Activated CD4-positive, alpha-beta T cell treated with anti-CD3 and anti-CD28 coated beads, Interleukin-2, Interleukin-4, amounts not matched to agents 100 ng/mL and 50 ng/mL, durations not matched to agents 16 hours and 8 hours (primary cell): ENCODE results near the gene PTGIS.
A peak's percentile ranks its signal among the peaks of the same experiment; 100 is the strongest.

Experiments used
- DNase-seq: peaks from one replicate; pipeline ENCODE4 v3.0.0-alpha.2; 2020; ENCODE audit warnings: low spot score

Gene PTGIS

DNA sequence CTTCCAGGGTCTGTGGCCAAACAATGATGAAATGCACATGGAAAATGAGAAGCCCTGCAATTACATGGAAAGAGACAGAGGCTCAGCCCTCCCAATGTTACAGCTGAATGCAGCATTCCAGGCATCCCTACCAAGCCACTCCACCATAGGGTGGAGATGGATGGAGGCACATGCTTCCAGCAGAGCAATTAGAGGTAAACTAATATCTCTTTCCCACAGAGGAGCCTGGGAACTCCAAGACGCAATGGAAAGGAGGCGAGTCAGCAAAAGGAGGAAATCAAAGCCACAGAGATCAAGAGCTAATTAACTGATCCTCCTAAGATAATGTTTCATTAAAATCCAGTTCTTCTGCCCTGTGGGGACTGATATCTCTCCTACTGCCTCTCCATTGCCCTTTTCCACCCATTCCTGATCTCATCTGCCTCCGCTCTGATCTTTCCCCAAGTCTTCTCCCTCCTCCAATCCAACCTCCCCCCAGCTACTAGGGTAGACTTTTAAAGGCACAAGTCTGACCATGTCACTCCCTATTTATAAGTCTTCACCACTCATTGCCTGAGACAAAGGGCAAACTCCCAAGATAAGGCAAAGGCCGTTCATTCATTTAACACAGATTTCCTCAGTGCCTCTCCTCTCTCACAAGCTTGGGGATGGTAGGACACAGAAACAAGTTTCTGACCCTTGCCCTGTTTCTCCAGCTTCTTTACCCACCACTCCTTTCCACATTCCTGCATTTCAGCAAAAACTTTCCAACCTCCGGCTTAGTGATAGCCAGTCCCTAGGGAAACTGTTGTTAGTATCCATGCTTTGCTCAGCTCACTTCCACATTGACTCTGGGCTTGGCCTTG is 71.2 kb downstream of the PTGIS start:
- no peak for DNase-seq

DNA sequence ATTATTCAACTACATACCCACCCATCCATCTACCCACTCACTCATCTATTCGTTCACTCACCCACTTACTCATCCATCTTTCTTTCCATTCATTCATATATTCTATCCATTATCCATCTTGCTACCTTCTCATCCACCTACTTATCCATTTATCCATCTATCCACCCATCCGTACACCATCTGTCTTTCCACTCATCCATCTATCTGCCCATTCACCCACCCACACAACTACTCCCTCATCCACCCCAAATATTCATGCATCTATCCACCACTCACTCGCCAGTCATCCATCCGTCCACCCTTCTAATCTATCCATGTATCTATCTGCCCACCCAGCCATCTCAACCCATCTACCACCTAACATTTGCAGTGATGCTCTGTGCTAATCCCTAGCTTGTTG is 71.9 kb downstream of the PTGIS start:
- no peak for DNase-seq

DNA sequence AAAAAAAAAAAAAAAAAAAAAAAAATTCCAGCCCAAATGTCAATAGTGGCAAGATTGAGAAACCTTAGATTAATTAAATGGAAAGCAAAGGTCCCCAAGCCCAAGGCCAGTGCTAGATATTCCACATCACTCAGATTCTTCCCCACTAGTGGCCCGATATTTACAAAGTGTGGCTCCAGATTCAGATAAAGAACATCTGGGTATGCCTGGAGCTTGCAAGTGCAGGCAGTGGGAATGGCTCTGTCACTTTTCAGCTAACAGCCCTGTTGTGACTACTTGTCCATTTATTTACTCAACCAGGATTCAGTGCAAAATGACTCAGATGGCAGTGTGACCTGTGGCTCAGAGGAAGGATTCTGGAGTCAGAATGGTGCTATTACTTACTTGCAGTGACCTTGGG is 77.2 kb downstream of the PTGIS start:
- no peak for DNase-seq

DNA sequence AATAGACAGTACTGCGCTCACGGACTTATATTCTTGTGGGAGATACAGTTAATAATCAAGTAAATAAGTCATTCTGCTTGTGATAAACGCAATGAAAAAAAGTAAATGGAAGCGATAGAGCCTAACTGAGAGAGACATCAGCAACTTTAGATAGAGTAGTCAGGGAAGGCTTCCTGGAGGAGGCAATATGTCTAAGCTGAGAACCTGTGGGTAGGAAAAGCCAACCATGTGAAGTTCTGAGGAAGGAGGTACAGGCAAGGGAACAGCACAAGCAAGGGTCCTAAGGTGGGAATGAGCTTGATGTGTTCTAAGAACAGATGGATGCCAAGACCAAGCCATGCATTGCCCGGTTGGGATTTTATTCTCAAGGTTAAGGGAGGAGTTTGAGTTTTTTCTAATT is 78.2 kb downstream of the PTGIS start:
- DNase-seq = no peak

DNA sequence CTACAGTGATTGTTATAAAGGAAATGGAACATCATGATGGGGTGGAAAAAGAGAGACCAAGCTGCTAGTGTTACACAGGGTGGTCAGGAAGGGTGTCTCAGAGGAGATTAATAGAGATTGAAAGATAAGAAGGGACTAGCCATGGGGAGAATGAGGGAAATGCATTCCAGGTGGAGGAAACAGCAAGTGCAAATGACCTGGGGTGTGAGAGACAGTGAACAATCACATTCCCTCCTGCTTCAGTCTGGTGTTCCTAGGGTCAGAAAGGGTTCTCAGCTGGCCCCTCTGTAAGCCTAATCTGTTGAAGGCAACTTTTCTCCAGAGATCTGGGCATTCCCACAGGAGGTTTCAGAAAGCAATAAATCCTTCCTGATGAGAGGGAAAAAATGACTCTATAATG is 81.9 kb downstream of the PTGIS start:
- DNase-seq = no peak

DNA sequence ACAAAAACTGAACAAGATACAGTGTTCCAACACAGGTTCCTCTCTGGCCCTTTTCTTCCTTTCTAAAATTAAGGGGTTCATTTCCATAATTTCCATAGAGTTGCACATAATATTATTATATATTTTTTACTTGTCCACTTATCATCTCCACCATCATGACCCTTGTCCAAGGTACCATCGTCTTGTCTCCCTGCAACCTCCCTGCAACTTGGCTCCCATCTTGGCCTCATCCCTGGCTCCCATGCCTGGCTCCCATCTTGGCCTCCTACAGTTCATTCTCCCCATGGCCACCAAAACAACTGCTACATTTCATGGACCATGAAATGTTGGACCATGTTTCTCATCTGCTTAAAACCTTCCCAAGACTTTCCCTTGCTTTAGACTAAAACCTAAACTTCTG is 82.4 kb downstream of the PTGIS start:
- DNase-seq = no peak

DNA sequence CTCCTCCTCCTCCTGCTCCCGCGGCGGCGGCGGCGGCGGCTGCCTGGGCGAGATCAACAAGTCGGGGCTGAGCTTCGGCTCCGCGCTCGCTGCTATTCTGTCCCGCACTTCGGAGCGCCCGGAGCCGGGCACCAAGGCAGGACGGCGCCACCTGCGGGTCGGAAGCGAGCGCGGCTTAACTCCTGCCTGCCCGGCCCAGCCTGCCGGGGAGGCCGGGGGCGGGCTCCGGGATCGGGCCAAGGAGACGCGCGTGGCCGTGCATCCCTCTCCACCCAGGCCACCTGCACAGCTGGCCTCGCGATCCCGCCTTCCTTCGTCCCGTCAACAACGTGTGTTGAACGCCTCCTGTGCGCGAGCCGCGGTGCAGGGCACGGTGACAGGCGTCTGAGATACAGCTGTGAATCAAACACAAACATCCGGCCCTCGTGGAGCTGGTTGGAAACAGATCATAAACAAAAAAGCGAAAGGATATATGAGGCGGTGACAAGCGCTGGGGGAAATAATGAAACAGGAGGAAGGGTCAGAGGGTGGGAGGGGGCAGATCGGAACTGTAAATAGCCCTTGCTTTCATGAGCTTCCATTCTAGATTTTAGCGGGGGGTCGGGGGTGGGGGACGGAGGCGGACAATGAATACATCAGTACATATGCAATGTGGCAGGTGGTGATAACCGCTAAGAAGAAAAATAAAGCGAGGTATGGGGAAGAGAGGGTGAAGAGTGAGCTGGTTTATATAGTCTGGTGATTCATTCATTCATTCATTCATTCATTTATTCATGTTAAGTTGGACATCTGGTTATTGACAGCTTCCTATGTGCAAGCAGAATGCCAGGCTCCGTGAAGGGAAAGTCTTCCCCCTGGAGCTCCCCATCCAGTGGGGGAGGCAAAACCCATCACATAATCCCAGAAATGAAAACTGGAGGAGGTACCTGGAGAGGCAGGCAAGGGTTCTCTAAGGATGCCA is 83.5 kb downstream of the PTGIS start:
- DNase-seq = peak; percentile 72

DNA sequence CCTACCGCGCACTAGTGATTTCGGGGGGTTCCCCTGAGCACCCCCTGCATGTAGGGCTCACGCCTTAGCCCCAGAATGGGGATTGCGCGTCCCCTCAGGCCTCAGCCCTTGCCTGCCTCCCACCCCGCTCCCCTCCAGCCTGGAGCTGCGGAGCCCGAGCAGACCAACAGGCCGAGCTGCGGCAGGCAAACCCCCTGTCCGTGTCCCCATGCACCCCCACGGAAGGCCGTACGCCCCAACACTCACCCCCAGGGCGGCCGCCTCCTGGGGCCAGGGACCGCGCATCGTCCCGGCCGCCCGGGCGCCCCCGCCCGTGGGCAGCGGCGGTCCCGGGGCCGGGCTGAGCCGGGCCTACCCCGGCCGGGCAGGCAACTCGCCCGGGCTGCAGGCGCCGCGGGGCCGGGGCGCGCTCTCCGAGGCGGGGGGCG is 84.2 kb downstream of the PTGIS start:
- no peak for DNase-seq

DNA sequence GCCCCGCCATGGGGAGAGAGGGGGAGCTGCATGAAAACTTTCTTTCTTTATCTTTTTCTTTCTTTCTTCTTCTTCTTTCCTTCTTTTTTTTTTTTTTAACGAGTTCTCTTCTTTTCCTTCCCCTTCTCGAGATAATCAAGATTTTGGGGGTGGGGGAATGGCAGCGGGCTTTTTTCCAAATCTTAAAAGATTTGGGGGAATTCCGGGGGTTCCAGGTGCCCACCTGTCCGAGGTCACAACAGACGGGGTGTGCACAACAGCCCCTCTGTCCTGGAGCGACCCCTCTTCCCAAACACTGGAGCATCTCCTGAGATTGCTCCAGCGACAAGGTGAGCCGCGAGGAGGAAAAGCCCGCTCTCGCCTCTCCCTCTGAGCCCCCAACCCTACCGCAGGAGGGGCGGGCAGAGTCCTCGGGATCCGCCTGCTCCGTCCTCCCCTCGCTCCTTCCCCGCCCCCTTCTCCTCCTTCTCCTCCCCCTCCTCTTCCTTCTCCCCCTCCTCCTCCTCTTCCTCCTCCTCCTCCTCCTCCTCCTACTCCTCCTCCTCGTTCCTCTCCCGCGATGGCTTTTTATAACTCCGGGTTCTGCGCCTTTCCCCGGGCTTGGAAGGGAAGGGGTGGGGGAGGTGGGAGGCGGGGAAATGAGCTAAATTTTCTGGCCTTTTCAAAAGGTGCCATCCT is 84.8 kb downstream of the PTGIS start:
- DNase-seq = no peak

DNA sequence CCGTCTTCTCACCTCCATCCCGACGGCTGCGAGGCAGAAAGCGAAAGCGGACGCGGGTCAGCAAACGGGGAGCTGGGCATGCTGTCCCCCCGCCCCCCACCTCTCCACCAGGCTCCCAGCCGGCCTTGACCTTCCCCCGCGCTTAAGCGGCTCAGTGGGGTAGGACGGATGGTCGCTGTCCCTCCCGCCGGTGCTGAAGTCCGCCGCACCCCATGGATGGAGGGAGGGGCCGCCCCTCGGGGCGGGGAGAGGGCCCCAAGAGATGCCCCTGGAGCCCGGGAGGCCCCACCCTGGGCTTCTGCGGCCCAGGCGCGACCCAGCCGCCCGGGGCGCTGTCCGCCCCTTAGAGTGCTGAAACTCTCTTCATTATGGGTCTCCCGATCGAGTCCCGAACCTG is 85.3 kb downstream of the PTGIS start, which contains the start of gene KCNB1:
Gene KCNB1, minus strand, starts transcription at position 48 of the 397 bp plus-strand sequence. CDS start 188 bp downstream, outside the sequence.
- DNase-seq = peak; percentile 15

DNA sequence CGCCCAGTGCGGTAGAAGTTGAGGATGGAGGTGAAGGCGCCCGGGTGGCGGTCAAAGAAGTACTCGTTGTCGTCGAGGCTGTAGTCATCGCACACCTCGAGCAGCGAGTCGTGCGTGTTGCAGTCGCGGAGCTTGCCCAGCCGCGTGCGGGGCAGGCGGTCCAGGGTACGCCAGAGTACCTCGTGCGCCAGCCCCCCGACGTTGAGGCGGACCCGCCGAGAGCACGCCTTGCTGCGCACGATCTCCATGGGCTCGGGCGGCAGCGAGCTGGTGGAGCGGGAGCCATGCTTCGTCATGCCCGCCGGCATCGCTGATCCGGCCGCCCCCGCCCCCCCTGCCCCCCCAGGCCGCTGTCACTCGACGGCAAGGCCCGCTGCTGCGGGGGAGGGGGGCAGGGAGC is 85.8 kb downstream of the PTGIS start:
- DNase-seq = no peak

DNA sequence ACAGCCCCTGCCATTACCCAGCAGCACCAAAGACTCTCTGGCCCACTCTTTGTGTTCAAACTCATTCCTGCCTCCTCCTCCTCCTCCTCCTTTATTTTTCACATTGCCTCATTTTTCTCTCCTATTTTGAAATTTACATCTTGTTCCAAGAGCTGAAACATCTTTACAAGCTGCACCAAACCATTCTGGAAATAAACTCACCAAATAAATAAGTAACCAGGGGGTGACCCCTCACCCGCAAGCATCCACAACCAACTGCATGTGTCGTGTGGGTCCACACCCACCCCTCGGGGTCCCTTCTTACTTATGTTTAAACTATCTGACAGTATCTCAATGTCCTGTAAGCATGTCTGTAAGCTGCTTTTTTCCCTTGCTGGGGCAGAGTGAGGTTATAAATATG is 86.8 kb downstream of the PTGIS start:
- no peak for DNase-seq

DNA sequence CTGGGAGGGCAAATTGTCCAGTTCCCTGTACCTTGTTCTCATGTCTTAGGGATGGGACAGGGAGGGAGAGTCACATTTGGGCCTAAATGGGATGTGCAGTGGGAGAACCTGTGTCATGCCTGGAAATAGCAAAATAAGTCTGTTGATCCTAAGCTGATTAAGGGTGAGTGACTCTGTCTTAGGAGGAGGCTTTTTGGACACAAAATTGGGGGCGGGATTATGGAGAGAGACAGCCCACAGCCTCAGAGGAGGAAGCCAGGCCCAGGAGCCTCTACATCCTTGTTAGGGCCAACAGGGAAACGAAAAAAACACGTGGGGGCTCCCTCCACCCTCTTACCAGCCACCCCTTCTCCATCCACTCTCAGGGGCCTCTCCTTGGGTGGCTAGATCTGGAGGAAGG is 87.7 kb downstream of the PTGIS start:
- DNase-seq = no peak

DNA sequence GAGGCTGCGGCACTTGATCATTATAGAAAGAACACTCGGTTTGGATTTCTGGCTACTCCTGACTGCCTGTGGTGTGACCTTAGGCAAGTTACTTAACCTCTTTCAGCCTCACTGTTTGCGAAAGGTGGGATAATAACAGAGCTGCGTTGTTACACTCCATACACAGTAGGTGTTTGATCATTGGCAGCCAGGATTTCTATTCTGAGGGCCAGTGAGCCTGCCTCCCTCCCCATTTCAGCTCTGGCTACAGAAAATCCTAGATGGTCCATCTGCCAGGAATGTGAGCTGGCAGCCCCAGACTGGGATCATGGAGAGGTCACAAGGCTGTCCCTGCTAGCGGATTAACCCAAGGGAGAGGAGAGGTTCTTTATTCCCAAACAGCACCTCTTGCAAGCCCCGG is 88.2 kb downstream of the PTGIS start:
- DNase-seq = no peak

DNA sequence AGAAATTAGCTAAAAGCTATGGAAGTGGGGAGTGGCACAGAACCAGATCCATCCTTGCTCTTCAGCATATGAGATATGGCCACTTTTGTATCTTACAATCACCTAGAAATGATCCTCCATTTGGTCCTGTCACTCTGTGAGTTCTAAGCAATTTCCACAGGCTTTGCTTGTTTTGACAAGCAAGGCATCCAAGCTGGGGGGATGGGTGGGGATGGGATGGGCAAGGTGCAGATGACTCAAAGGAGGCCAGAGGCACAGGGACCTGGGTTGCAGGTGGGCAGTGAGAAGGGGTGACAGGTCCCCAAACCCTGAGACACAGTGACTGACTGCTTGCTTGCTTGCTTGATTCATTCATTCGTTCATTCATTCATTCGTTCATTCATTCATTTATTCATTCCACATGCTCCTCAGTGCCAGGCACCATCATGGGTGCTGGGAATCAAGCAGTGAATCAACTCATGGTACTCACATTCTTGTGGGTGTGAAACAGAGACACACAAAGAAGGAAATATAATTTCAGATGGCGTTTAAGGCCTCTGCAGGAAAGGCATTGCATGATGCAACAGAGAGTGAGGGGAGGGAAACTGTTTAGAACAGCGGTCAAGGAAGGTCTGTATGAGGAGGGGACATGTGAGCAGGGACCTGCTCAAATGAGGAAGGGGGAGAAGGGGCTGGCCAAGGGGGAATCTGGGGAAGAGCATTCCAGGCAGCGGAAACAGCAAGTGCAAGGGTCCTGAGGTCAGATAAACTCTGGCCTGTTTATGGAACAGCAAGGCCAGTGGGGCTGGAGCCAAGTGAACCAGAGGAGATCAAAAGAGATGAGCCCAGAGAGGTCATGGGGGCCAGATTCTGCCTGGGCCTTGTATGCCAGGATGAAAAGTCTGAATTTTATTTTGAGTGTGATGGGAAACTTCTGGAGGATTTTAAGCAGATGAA is 88.9 kb downstream of the PTGIS start:
- no peak for DNase-seq

DNA sequence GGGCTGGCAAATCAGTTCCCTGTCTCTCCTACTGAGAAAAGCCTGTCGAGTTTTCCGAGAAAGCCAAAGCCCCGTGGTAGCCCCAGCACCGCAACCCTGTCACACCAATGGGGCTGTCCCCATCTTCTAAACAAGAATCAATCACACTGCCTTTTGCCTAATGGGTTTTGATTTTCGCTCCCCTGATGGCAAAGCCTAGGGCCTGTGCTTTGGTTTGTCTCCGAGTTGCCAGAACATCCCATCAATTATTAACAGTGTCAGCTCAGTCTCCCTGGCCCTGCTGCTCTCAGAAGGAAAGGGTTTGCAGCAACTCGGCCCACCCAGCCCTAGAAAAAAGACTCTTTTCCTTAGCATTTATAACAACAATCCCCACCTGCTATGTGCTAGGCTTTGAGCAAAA is 89.7 kb downstream of the PTGIS start:
- DNase-seq = no peak

DNA sequence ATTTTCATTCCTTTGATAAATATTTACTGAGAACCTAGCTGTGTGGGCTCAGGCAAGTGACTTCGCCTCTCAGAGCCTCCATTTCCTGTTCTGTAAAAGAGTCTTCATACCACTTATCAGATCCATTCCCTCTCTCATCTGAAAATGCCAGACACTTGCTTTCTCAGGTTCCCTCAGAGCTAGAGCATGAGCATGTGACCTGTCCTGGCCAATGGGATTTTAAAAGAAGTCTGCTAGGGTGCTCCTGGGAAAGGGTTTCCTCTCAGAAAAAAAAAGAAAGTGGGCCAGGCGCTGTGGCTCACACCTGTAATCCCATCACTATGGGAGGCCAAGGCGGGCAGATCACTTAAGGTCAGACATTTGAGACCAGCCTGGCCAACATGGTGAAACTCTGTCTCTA is 90.7 kb downstream of the PTGIS start:
- no peak for DNase-seq

DNA sequence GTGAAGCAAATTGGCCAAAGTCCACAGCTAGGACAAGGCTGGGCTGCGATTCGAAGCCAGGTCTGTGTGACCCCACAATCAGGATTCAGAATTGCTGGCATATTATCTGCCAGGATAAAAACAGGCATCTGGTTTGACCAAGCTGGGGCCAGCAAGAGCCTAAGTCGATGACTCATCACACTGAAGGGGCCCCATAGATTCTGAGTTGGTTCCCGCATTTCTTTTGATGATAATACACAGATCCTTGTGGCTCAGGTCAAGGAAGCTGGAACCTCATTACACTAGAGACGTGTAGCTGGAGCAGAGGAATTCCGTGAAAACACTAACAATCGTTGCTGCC is 92.0 kb downstream of the PTGIS start:
- no peak for DNase-seq

DNA sequence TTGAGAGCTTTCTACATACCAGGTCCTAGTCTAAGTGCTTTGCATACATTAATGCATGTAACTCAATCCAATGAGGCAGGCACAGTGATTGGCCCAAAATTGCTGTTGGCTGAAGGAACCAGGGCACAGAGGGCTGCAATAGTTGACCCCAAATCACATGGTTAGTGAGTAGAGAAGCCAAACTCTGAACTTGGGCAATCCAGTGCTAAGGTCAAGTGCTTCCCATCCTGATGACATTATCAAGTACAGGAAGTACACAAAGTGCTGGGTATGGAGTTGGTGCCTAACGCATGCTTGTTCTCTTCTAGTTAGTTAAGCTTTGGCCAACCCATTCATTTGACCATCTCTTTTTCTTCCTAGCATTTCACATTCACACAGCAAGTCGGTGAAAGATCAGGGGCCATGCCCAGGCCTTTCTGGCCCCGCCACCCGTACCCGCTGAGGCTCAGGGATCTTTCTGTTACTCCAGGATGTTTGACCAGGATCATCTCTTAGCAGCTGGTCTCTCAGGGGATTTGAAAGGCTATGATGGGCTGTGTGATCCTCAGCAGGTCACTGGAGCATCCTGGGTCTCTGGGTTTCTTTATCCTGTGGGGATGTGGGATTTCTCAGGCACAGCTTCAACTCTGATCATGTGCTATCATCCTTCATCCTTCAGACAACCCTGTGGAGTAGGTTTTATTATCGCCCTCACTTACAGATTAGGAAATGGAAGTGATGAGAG is 92.5 kb downstream of the PTGIS start:
- DNase-seq = no peak

DNA sequence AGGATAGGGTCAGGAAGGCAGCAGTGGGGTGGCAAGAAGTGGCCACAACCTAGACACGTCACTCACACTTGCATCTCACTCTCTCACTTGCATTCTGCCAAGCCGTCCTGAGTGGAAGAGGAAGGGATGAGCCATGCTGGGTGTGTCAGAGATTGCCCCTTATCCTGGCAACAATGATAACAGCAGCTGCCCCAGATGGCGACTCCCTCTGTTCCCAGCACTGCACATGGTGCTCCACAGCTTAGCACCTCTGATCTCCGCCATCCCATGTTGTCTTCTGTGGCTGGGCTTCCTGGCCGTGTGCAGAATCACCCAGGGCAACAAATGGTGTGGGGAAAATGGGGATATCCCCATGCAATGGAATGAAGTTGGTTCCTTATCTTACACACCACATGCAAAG is 96.5 kb downstream of the PTGIS start:
- no peak for DNase-seq

DNA sequence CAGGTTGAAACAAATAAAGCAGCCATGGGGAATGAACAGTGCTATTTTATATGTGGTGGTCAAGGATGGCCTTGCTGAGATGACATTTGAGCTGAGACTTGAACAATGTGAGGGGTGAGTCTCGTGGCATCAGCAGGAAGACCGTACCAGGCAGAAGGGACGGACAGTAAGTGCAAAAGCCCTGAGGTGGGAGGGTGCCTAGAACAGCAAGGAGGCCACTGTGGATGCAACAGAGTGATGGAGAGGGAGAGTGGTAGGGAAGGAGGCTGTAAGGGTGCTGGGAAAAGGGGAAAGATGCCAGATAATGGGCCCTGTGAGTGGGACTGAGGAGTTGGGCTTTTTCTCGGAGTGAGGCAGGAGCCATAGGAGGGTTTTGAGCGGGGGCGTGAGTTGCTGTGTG is 97.0 kb downstream of the PTGIS start:
- no peak for DNase-seq
